GM12865 (cell line): ENCODE measurements around the gene FLRT2.

ENCODE experiments used
- DNase-seq: peaks from one replicate; pipeline ENCODE4 v3.0.0; 2010; ENCODE audit warnings: low read depth
- H3K4me3 ChIP-seq: 2 replicates; pipeline ENCODE4 v1.5.1; 2011; ENCODE audit warnings: mild to moderate bottlenecking, low read depth, low read length, control low read depth
- CTCF ChIP-seq: IDR thresholded peaks from 2 replicates; pipeline ENCODE4 v1.5.1; 2011; ENCODE audit warnings: low read length, control low read depth, low read depth, inconsistent platforms; ENCODE audit not compliant: insufficient read depth; ENCODE audit errors: missing control alignments

The FLRT2 gene

GRCh38 chr14:85587151-85587711 is 57.3 kb downstream of the FLRT2 start:
- no peak overlapping the region for H3K4me3 ChIP-seq
- no peak for TF ChIP-seq CTCF
- DNase-seq: no peak

GRCh38 chr14:85590784-85591183 is 60.8 kb downstream of the FLRT2 start:
- no peak overlapping the region for H3K4me3 ChIP-seq
- no peak for DNase-seq
- no peak for TF ChIP-seq CTCF

- DNase-seq: no peak
- no peak overlapping the region for H3K4me3 ChIP-seq
- TF ChIP-seq CTCF: no peak
Observed at GRCh38 chr14:85594217-85594616, 64.3 kb downstream of the FLRT2 start.

GRCh38 chr14:85595981-85596380 is 66.0 kb downstream of the FLRT2 start:
- TF ChIP-seq CTCF: no peak
- H3K4me3 ChIP-seq: no peak overlapping the region
- DNase-seq: no peak

GRCh38 chr14:85596562-85596961 is 66.6 kb downstream of the FLRT2 start:
- no peak for TF ChIP-seq CTCF
- DNase-seq: no peak
- no peak overlapping the region for H3K4me3 ChIP-seq

GRCh38 chr14:85597701-85598100 is 67.8 kb downstream of the FLRT2 start:
- no peak overlapping the region for H3K4me3 ChIP-seq
- TF ChIP-seq CTCF: no peak
- no peak for DNase-seq

GRCh38 chr14:85599939-85600338 is 70.0 kb downstream of the FLRT2 start:
- no peak for DNase-seq
- no peak overlapping the region for H3K4me3 ChIP-seq
- no peak for TF ChIP-seq CTCF
